Measurements from ENCODE around the gene GFAP.

Gene GFAP

DNA sequence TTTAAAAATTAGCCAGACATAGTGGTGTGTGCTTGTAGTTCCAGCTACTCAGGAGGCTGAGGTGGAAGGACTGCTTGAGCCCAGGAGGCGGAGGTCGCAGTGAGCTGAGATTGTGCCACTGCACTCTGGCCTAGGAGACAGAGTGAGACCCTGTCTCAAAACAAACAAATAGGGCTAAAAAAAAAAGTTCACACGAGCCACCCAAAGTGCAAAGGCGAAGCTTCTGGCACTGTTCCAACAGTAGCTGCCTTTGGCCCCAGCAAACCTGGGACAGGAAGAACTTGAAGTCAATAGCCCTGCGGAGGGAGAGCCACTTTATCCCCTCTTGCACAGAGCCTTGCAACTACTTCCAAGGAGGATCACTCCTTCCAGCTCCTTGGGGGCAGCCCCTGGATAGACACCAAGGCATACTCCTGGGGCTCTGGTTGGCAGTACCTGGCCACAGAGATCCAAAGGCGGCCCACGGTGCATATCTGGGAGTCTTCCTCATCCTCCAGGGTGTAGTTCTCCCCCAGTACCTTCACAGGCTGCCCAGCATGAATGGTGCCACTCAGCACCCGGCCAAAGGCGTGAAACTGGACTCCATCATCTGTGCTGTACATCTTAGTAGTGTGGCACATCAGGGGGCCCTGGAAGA is 52.9 kb downstream of the GFAP start:
- DNase-seq (ENCODE audit: low spot score): no peak

DNA sequence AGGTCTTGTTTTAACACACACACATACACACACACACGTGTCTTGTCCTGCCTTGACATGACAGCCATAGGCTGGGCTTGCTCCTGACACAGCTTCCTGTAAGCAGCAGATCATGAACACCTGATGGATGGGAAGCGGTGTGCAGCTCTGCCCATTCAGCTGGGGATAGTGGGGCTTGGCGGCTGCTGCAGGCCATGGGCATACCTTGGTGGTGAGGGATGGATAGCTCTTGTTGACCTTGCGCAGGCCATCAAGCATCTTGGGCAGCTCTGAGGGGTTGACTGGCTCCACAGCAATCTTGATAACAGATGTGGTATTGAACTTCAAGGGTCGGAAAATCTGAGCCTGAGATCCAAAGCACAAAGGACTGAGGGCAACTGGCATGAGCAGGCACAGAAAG is 55.6 kb downstream of the GFAP start:
- no peak for DNase-seq (ENCODE audit: low spot score)

DNA sequence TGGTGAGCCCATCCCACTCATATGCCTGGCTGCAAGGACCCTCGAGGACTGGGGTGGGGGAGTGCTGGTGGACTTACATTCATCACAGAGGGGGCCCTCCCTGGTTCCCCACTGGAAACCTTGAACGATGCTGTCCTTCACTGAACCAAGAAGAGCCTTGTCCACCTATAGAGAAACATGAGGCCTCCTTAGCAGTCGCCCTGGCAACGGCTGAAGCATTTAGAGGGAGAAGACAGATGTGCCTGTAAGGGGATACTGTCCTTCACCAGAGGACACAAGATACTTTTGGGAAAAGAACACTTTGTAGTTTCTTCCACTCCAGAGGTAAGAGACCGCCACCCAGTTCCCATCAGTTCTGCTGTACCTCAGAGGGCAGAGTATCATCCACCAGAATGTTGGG is 61.1 kb downstream of the GFAP start:
- DNase-seq (ENCODE audit: low spot score): no peak
